Neural cell (in vitro differentiated cells): ENCODE measurements around the gene TAF3.

ENCODE experiments used
- EZH2 ChIP-seq: fragments of 200-600, 300-800 bp; shearing (Covaris generic), sonication (generic); IDR thresholded peaks from 2 replicates; pipeline ENCODE4 v1.6.1; 2014; ENCODE audit warnings: antibody characterized with exemption, low read length, borderline replicate concordance, mild to moderate bottlenecking; ENCODE audit not compliant: insufficient read depth, poor library complexity, severe bottlenecking
- POLR2AphosphoS5 ChIP-seq: IDR thresholded peaks from 2 replicates; pipeline ENCODE4 v1.6.1; 2012
- TAF1 ChIP-seq: IDR thresholded peaks from 2 replicates; pipeline ENCODE4 v1.6.1; 2012; ENCODE audit warnings: low read depth
- TF ChIP-seq, protein P1 (sequence below): fragments of 450-650 bp; IDR thresholded peaks from 2 replicates; pipeline ENCODE4 v1.5.1; 2014; ENCODE audit warnings: antibody characterized with exemption, mild to moderate bottlenecking, moderate library complexity; ENCODE audit not compliant: poor library complexity, severe bottlenecking

- TF ChIP-seq POLR2AphosphoS5 (no peak), EZH2 (no peak), TAF1 (no peak)
- TF ChIP-seq, protein P1, sequence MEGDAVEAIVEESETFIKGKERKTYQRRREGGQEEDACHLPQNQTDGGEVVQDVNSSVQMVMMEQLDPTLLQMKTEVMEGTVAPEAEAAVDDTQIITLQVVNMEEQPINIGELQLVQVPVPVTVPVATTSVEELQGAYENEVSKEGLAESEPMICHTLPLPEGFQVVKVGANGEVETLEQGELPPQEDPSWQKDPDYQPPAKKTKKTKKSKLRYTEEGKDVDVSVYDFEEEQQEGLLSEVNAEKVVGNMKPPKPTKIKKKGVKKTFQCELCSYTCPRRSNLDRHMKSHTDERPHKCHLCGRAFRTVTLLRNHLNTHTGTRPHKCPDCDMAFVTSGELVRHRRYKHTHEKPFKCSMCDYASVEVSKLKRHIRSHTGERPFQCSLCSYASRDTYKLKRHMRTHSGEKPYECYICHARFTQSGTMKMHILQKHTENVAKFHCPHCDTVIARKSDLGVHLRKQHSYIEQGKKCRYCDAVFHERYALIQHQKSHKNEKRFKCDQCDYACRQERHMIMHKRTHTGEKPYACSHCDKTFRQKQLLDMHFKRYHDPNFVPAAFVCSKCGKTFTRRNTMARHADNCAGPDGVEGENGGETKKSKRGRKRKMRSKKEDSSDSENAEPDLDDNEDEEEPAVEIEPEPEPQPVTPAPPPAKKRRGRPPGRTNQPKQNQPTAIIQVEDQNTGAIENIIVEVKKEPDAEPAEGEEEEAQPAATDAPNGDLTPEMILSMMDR: no peak
Observed at GRCh38 chr10:8004469-8005000, 186.2 kb downstream of the TAF3 start.
